ENCODE results near the gene KCNE5.
"Not testable (repeated sequence)": the region's sequence is repeated elsewhere in the genome, so short reads cannot be mapped to it uniquely, and the experiment has no call there.

The KCNE5 gene, protein sequence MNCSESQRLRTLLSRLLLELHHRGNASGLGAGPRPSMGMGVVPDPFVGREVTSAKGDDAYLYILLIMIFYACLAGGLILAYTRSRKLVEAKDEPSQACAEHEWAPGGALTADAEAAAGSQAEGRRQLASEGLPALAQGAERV

DNA sequence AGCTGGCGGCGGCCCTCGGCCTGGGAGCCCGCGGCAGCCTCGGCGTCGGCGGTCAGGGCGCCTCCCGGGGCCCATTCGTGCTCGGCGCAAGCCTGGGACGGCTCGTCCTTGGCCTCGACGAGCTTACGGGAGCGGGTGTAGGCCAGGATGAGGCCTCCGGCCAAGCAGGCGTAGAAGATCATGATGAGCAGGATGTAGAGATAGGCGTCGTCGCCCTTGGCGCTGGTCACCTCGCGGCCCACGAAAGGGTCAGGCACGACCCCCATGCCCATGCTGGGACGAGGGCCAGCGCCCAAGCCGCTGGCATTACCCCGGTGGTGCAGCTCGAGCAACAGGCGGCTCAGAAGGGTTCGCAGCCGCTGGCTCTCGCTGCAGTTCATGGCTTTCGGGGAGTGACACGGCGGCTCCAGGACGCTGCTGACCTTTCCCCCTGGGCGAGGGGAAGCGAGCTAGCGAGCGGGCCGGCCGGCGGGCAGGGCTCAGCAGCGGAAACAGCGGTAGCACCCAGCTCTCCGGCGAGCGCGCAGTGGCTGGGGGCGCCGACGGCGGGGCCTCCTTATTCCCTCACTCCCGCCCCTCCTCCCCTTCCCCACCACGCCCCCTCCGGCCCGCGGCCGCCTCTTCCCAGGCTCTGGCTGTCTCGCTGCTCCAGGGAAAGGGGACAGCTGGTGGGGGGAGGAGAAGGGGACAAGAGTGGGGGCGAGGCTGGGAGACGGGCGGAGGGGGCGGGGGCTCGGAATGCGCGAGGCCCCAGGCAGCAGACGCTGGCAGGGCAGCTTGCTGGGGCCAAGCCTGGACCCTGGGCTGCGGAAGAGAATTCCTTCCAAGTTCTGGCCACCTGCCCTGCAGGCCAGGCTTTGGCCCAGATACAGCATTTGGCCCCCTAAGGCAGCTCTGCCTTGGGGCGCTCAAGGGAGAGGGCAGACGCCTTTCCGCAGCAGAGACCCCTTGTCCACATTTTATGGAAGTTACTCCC lies at the start of gene KCNE5:
TSS of gene KCNE5 (minus strand) at position 532 of the 976 bp plus-strand sequence. CDS start at position 380, 152 bp downstream.
- DNase-seq (ENCODE audit: low read depth) = no peak

DNA sequence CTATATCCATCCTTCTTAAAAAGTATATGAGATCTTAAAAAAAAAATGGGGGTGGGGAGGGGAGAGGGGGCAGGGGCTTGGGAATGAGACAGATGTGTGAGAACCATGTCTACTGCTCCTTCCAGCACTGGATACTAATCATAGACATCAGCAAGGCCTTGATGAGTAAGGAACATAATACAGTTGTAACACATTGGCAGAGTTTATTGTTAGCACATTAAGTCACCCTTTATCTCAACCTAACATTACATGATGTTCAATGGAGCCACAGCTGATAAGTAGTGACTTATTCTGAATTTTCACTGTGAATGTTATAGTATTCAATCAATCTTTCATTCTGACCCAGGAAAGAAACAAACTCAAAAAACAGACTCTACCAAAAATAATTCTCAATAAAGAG lies 47.3 kb upstream of the KCNE5 start:
- DNase-seq (ENCODE audit: low read depth) = no peak

DNA sequence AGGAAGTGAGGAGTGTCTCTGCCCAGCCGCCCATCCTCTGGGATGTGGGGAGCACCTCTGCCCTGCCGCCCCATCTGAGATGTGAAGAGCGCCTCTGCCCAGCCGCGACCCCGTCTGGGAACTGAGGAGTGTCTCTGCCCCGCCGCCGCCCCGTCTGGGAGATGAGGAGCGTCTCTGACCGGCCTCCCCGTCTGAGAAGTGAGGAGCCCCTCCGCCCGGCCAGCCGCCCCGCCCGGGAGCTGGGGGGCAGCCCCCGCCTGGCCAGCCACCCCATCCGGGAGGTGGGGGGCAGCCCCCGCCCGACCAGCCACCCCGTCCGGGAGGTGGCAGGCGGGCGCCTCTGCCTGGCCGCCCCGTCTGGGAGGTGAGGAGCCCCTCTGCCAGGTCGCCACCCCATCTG lies 46.2 kb upstream of the KCNE5 start:
- not testable (repeated sequence) for DNase-seq (ENCODE audit: low read depth)

DNA sequence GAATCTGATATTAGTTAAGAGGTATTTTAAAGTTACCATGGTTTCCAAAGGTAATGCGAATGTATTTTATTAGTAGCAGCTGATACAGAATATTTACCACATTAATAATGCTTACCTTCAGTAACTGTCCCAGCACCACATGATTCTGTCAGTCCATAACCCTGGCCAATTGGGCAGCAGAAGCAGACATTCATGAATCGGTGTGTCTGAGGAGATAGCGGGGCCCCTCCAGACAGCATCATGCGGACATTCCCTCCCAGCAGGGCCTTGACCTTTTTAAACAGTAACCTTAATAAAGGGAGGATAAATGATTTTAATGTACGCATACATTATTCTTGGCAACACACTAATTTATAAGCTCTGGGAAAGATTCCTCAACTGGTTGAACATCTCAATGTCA lies 43.0 kb upstream of the KCNE5 start:
- no peak for DNase-seq (ENCODE audit: low read depth)

DNA sequence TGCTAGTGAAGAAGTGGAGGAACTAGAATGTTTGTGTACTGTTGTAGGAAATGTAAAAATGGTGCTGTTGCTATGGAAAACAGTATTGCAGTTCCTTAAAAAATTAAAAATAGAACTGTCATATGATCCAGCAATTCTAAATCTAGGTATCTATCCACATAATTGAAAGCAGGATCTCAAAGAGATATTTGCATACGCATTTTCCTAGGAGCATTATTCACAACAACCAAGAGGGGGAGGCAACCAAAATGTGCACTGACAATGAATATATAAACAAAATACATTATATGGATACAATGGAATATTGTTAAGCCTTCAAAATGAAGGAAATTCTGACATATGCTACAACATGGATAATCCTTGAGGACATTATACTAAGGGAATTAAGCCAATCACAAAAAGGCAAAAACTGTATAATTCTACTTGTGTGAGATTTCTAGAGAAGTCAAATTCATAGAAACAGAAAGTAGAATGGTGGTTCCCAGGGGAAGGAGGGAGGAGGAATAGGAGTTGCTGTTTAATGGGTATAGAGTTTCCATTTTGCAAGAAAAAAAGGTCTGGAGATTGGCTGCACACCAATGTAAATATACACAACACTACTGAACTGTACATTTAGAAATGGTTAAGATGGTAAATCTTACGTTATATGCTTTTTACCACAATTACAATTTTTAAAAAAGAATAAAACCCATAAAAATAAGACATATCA lies 35.6 kb upstream of the KCNE5 start:
- DNase-seq (ENCODE audit: low read depth) = no peak

DNA sequence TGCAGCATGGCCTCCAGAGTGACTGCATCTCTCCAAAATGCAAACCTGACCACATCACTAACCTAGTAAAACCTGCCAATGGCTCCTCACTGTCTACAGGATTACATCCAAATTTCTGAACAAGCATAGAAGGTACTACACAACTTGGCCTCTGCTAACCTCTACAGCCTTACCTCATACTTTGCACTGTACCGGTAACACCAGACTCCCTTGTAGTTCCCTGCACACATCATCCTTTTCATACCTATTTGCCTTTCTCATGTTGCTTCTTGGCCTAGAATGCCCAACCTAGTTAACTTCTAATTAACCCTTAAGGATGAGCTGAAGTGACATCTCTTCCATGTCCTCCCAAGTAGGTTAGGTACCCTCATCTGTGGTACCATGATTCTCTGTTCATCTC lies 33.4 kb upstream of the KCNE5 start:
- no peak for DNase-seq (ENCODE audit: low read depth)

DNA sequence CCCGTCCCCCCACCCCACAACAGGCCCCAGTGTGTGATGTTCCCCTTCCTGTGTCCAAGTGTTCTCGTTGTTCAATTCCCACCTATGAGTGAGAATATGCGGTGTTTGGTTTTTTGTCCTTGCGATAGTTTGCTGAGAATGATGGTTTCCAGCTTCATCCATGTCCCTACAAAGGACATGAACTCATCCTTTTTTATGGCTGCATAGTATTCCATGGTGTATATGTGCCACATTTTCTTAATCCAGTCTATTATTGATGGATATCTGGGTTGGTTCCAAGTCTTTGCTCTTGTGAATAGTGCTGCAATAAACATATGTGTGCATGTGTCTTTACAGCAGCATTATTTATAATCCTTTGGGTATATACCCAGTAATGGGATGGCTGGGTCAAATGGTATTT lies 32.4 kb upstream of the KCNE5 start:
- DNase-seq (ENCODE audit: low read depth) = not testable (repeated sequence)

DNA sequence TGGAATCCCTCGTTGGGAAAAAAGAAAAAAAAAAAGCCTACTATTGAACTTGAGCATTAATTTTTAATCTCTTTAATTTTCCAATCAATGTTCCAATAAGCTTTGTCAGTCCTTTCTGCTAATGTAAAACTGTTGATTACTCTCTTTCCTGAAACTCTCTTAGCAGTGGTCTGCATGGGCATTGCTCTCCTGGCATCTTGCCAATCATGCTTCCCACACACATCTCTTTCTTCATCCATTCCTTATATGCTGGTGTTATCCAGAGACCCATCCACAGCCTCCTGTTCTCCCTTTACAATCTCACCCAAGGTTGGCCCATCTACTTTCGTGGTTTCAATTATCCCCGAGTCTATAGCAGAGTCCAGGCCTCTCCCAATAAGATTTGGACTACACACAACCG lies 31.8 kb upstream of the KCNE5 start:
- DNase-seq (ENCODE audit: low read depth) = no peak

DNA sequence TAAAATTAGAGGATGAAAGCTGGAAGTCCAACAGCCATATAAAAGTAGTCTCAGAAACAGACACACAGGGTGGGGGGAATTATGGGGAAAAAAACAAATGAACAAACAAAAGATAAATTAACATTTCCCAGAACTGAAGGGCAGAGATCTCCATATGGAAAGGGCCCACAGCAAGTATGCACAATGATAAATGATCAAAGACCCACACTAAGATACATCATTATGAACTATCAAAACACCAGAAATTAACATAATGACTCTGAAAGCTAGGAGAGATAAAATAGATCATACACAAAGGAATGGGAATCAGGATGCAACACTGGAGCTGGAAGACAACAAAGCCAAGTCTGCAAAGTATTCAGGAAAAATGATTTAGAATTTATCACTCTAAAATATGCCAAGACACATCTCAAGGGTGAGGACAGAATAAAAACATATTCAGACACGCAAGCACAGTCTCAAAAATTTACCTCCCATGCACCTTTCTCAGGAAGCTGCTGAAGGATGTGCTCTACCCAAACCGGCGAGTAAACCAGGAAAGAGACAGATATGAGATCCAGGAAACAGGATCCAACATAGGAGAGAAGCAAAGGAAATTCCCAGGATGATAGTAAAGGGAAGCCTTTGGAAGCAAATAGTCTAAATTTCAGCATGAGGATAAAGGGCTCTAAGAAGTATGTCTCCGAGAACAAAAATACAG lies 30.7 kb upstream of the KCNE5 start:
- no peak for DNase-seq (ENCODE audit: low read depth)

DNA sequence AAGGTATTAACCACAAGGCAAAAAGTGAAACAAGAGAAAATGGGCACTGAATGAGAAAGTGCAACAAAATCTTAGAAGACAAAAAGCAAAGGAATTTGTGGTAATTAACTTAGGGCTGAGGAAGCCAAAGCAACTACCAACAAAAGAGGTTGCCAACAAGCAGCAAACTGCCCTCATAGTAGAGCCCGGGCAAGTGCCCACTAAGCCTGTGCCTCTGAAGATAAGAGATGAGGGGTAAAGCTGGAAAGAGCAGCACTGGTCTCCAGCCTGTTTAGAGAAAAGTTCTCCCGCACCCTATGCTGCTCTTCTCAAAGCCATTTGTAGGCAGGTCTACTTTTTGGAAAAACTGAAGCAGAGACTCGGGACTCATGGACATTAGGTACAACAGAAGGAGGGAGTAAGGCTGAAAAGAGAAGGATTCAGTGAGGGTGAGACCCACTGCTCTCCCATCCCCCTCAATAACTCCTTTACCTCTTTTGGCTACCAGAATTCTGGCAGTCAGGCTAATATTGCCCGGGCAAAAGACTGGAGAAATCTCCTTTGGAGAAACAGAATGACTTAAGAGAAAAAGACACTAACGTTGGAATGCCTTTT lies 29.6 kb upstream of the KCNE5 start:
- DNase-seq (ENCODE audit: low read depth) = no peak

DNA sequence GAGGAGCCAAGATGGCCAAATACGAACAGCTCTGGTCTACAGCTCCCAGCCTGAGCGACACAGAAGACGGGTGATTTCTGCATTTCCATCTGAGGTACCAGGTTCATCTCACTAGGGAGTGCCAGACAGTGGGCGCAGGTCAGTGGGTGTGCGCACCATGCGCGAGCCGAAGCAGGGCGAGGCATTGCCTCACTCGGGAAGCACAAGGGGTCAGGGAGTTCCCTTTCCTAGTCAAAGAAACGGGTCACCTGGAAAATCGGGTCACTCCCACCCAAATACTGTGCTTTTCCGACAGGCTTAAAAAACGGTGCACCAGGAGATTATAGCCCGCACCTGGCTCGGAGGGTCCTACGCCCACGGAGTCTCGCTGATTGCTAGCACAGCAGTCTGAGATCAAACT lies 19.7 kb upstream of the KCNE5 start:
- not testable (repeated sequence) for DNase-seq (ENCODE audit: low read depth)

DNA sequence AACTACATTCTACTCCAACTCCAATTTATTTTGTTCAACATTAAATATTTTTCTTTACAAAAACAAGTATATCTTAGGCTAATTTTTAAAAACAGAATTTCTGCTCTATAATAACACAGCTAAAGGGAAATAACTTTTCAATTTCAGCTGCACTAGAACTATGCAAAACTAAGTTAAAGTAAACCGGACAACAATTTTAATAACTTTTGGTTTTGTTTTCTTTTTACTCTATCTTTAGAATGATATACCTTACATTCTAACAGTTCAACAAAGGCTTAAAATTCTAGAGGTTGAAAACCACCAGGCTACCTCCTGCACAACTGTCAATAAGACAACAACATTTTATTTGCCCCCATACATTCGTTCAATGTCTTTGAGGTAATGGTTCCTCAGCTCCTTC lies 18.7 kb upstream of the KCNE5 start:
- DNase-seq (ENCODE audit: low read depth) = no peak

DNA sequence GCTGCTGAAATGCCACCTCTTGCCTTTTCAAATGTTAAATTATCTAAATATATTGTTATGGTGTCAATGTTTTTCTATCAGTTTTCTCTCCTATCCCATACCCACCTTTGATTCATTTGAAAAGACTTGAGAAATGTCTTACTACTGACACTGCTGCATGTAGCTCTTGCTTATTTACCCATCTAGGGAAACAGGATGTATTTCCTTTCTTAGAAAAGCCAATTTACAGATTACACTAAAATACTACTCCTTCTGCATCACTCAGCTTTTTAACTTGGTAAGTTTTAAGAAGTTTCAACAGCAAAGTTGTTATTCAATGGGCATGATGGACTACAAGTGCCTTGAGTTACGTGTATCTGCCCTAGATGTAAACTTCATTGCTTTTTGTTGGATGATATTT lies 13.2 kb upstream of the KCNE5 start:
- DNase-seq (ENCODE audit: low read depth) = no peak

DNA sequence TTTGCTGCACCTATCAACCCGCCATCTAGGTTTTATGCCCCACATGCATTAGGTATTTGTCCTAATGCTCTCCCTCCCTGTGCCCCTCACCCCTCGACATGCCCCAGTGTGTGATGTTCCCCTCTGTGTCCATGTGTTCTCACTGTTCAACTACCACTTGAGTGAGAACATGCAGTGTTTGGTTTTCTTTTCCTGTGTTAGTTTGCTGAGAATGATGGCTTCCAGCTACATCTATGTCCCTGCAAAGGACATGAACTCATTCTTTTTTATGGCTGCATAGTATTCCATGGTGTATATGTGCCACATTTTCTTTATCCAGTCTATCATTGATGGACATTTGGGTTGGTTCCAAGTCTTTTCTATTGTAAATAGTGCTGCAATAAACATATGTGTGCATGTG lies 12.5 kb upstream of the KCNE5 start:
- not testable (repeated sequence) for DNase-seq (ENCODE audit: low read depth)

DNA sequence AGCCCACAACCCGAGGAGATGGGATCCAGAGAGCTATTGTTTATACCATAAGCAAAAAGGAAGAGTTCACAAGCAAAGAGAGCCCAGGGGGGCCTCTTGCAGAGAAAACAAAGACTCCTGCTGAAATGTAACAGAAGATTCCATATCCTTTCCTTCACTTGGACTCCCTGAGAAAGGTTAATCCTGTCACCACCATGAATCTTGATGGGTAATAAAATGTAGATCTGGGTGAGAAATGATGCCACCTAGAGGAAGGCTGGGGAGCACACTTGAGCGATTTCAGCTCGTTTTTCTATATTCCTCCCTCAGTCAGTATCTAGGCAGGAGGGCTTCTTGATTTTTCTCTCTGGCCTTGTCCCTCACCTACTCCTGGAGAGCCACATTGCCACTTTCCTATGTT lies 10.2 kb upstream of the KCNE5 start:
- no peak for DNase-seq (ENCODE audit: low read depth)

DNA sequence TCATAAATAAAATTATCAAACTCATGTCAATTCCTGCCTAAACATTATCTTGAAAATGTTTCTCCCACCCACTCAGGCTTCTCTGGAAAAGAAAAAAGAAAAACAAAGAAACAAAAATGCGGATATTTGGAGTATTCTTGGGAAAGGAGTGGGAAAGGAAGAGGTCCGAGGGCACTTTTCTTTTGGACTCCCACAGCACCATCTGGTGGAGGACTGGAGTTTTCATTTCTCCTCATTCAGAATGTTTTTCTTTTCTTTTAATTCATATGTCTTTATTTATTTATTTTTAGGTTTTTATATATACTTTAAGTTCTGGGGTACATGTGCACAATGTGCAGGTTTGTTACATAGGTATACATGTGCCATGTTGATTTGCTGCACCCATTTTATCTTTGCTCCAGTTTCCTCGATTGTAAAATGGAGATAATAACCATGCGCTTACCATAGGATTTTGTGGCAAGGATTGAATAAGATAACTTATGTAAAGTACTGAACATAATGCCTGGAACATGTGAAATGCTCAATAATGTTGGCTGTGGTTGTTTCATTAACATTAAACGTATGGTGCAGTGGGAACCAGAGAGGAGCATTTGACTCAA lies 8.0 kb upstream of the KCNE5 start:
- DNase-seq (ENCODE audit: low read depth) = no peak

DNA sequence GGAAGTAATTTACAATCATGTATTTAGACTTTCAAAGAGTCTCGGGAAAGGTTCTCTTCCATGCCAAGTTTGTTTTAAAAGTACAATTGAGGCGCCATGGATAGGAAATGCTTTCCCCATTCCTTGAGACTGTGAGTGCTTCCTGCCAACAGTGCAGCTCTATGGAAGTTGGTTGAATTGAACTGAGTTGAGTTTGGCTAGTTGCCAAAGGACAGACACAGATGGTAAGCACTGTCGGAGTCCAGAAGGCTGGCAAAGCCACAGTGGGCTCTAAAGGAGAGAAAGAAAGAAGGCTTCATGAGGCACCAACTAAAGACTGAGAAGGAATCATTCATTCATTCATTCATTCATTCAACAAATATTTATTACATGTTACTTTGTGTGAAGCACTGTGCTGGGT lies 4.3 kb upstream of the KCNE5 start:
- no peak for DNase-seq (ENCODE audit: low read depth)

DNA sequence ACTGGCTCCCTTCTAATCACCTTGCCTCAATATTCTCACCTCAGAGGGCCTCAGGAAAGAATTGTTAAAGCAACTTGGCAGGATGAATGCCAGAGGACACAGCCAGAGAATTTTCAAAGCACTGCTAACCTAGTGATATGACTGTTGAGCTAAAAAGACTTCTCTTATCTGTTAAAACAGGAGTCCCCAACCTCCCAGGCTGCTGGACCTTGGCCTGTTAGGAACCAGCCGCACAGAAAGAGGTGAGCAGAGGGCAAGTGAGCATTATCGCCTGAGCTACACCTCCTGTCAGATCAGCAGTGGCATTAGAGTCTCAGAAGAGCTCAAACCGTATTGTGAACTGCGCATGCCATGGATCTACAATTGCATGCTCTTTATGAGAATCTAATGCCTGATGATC lies 1.7 kb upstream of the KCNE5 start:
- DNase-seq (ENCODE audit: low read depth) = no peak

DNA sequence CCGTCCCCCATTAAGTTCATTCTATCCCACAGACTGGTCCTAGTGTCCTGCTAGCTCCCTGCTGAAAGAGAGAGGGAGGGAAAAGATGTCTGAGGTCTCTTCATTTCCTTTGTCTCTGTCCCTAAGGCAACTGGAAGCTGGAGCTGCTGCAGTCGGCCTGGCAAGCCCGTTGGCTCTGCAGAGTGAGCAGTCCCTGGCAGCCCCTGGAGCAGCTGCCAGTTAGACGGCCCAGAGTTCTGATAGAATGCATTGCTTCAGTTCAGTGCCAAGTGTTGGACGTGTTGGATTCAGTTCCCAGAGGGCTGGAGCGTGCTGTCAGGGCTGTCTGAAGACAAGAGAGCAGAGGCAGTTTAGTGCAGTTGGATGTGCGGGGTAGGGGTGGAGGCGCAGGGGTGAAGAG lies 975 bp downstream of the KCNE5 start:
- no peak for DNase-seq (ENCODE audit: low read depth)

DNA sequence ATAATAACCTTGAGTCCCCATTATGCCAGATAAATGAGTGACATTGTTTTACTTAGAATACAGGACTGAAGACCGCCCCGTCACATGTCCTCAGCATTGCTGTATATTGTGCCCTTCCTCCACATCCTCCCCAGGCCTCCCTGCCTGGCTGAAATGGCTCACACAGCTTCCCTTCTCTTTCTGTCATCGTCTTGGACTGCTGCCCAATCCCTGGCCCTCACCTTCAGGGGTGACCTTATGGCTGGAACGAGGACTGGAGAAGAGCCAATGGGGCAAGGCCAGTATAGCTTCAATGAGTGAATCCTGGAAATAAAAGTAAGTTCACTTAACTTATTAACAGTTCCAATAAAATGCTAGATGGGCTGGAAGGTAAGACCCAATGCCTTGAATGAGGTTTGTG lies 2.7 kb downstream of the KCNE5 start:
- DNase-seq (ENCODE audit: low read depth) = no peak

DNA sequence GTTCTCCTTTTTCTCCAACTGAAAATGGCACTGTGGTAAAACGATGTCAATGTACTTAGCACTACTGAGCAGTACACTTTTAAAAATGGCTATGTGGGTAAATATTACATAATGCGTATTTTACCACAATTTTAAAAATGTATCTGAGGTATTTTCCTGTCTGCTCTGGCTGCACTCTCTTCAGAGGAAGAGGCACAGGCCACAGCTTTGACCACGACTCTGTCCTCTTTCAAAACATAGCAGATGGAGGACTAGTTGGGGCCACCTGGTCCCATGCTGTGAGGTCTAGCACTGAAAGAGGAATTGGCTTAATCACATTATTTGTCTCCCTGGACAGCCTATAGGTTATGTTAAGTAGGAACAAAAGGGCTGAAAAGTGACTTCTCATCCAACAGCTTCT lies 5.2 kb downstream of the KCNE5 start:
- DNase-seq (ENCODE audit: low read depth) = no peak

DNA sequence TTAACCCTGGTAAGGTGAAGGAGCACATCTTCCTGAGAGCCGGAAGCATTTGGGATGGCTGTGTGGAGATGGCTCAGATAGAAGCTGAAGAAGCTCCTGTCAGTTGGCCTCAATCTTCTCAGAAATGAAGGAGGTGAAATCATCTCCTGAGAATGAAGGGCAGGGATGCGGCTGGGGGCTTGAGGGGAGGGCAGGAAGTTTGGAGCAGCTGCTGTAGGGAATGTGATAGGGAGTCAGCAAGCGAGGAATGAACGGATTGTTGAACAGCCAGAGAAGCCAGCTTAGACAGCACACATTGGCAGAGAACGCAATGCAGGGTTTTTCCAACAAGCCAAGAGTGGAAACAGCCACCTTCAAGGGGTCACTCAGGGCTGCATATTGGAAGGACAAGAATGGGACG lies 10.0 kb downstream of the KCNE5 start:
- DNase-seq (ENCODE audit: low read depth) = no peak

Measured in activated T-helper 9 cell treated with anti-CD3 and anti-CD28 coated beads, Interleukin-2, amount 50 U/mL, for 16 hours (primary cell).